Measurements from ENCODE around the gene PPP1R2. TPM values are rescaled to one million over a fixed set of nuclear protein-coding genes. Genes with fewer than 3 reads are reported as not detected.

Gene PPP1R2
- total RNA-seq, 1 experiment from 2014 or later = 38.3 TPM

GRCh38 chr3:195548987-195549386, 5.9 kb upstream of the PPP1R2 start:
- Histone ChIP-seq H2BK20ac (ENCODE audit: low read depth, low read length, poor library complexity, severe bottlenecking) (no peak overlapping the region), H3K56ac (ENCODE audit: insufficient read length, low read depth, low read length) (no peak overlapping the region), H3K79me1 (ENCODE audit: insufficient read depth, low read depth, low read length, poor library complexity, severe bottlenecking) (no peaks in the 10 kb centered on the region), H3K9me3 (ENCODE audit: control insufficient read depth, low read depth, low read length) (no peaks in the 10 kb centered on the region), H3K9ac (ENCODE audit: extremely low read depth, insufficient read length, low read length) (no peak overlapping the region), H2BK12ac (ENCODE audit: insufficient read length, low read depth, low read length) (no peak overlapping the region), H3K14ac (ENCODE audit: insufficient read depth, low read length) (no peak overlapping the region), H3K4me2 (ENCODE audit: insufficient read depth, insufficient read length, low read length) (peak overlapping the region; percentile 34), H4K20me1 (ENCODE audit: control insufficient read depth, insufficient read depth, insufficient read length) (no peaks in the 10 kb centered on the region), H3K27ac (ENCODE audit: insufficient read length, low read depth, low read length) (no peak overlapping the region), H2AK5ac (ENCODE audit: insufficient read length, low read length) (no peak overlapping the region), H3K23me2 (ENCODE audit: insufficient read length, low read depth, low read length, poor library complexity, severe bottlenecking) (no peaks in the 10 kb centered on the region), H3K79me2 (ENCODE audit: insufficient read depth, low read length) (no peaks in the 10 kb centered on the region), H4K91ac (ENCODE audit: insufficient read length, low read depth, low read length) (no peak overlapping the region), H3T11ph (ENCODE audit: low read length) (no peak overlapping the region), H2BK5ac (ENCODE audit: insufficient read length, low read length) (no peak overlapping the region), H3K23ac (ENCODE audit: insufficient read length, low read depth, low read length) (no peak overlapping the region), H3K18ac (ENCODE audit: insufficient read length, low read depth, low read length) (no peak overlapping the region), H4K8ac (replicated peaks; ENCODE audit: insufficient read length, low read depth, low read length) (no peak overlapping the region), H2BK15ac (ENCODE audit: low read depth, low read length) (no peak overlapping the region), H2BK120ac (ENCODE audit: low read depth, low read length, poor library complexity, severe bottlenecking) (no peak overlapping the region), H3K4ac (ENCODE audit: low read depth, low read length) (no peak overlapping the region), H3K27me3 (ENCODE audit: insufficient read depth, low read length) (no peaks in the 10 kb centered on the region; the same call in 1 of the 2 replicates), H3K4me1 (ENCODE audit: insufficient read depth, low read length) (peaks cover 6% of the 10 kb centered on the region; the same call in 1 of the 2 replicates), H2AFZ (ENCODE audit: low read length) (no peak overlapping the region), H4K5ac (ENCODE audit: insufficient read length, low read depth, low read length) (no peak overlapping the region)
- Mint-ChIP-seq H3K36me3 (ENCODE audit: insufficient read depth in 1 of 3, low read depth in 3 of 3) (peaks cover 0 to 2% (median 0%) of the 10 kb centered on the region in 3 experiments; a peak in 1 of 7 replicates), H3K27ac (no peak overlapping the region), H3K4me1 (peaks cover 26 to 43% of the 10 kb centered on the region in 2 experiments), H3K9me3 (no peaks in the 10 kb centered on the region), H3K4me3 (peak overlapping the region in 1 of 2 experiments; percentile 6; a peak in 1 of 5 replicates), H3K27me3 (ENCODE audit: low read depth) (peaks cover 34% of the 10 kb centered on the region)
- TF ChIP-seq CTCF (conservative IDR thresholded peaks at IDR 0.05) = no peak
- no peak for DNase-seq
- no CpG with 5 or more reads among the region's 2 CpGs for WGBS (ENCODE audit: extremely low coverage, insufficient read length, low lambda C conversion rate)
